Measurements from ENCODE around the gene MYRF.

MYRF gene

GRCh38 chr11:61719978-61720377 is 32.5 kb upstream of the MYRF start:
- no peak for DNase-seq

GRCh38 chr11:61720597-61720996 is 31.8 kb upstream of the MYRF start:
- no peak for DNase-seq

GRCh38 chr11:61724437-61724836 is 28.0 kb upstream of the MYRF start:
- DNase-seq = no peak

- peak; percentile 21 for DNase-seq
Observed at GRCh38 chr11:61725781-61726231, 26.6 kb upstream of the MYRF start.

GRCh38 chr11:61726775-61727174 is 25.7 kb upstream of the MYRF start:
- DNase-seq = no peak

- DNase-seq = no peak
Observed at GRCh38 chr11:61727401-61727811, 25.0 kb upstream of the MYRF start.

GRCh38 chr11:61728066-61728939 is 24.1 kb upstream of the MYRF start:
- no peak for DNase-seq

- DNase-seq = peak; percentile 10
Observed at GRCh38 chr11:61728940-61729219, 23.6 kb upstream of the MYRF start.

- DNase-seq = no peak
Observed at GRCh38 chr11:61730240-61730994, 22.0 kb upstream of the MYRF start.

- no peak for DNase-seq
Observed at GRCh38 chr11:61731211-61731951, 21.1 kb upstream of the MYRF start.

GRCh38 chr11:61731952-61732675 is 20.3 kb upstream of the MYRF start:
- DNase-seq = no peak

GRCh38 chr11:61732705-61733104 is 19.7 kb upstream of the MYRF start:
- no peak for DNase-seq

GRCh38 chr11:61733120-61733978 is 19.1 kb upstream of the MYRF start:
- DNase-seq = peak; percentile 75

GRCh38 chr11:61734767-61735166 is 17.7 kb upstream of the MYRF start:
- no peak for DNase-seq

GRCh38 chr11:61735391-61735790 is 17.0 kb upstream of the MYRF start:
- DNase-seq = no peak

GRCh38 chr11:61736310-61736709 is 16.1 kb upstream of the MYRF start:
- DNase-seq = no peak

GRCh38 chr11:61737131-61737530 is 15.3 kb upstream of the MYRF start:
- DNase-seq = no peak

- DNase-seq = no peak
Observed at GRCh38 chr11:61737636-61738386, 14.6 kb upstream of the MYRF start.

GRCh38 chr11:61738776-61739175 is 13.7 kb upstream of the MYRF start:
- DNase-seq = no peak

- no peak for DNase-seq
Observed at GRCh38 chr11:61739413-61739812, 13.0 kb upstream of the MYRF start.

- DNase-seq = no peak
Observed at GRCh38 chr11:61739966-61740365, 12.5 kb upstream of the MYRF start.
